Mesenteric fat pad (tissue), 1 donor: Measurements from ENCODE around the gene PRDX1. TPM values are rescaled to one million over a fixed set of nuclear protein-coding genes. Genes with fewer than 3 reads are reported as not detected.
A peak's percentile ranks its signal among the peaks of the same experiment; 100 is the strongest.

ENCODE experiments used
- DNase-seq: peaks from one replicate; pipeline ENCODE4 v3.0.0-alpha.2; 2020; ENCODE audit warnings: low spot score
- long read RNA-seq: library from polyadenylated mRNA; unstranded; transcript quantifications from one replicate; pipeline ENCODE4 v2.0.0, GENCODE V29; 2020
- total RNA-seq: library from RNA; stranded (reverse); fragmentation: NEBNext Ultra II Directional; extraction: Animal tissue kit (Norgen Biotek cat#: 25700); gene quantifications from one replicate; pipeline ENCODE4 v1.2.1, GENCODE V29; 2021
- donor health status: DM: yes; HTN: yes; CAD: no.

PRDX1 gene
- 495 TPM for total RNA-seq
- long read RNA-seq, transcript PRDX1-202 (6 exons, 1,021 nt), result major isoform, 268 of 286 reads
- long read RNA-seq, partial matches to known transcripts, result 7 of 286 reads
- long read RNA-seq, other reads (novel, unspliced or antisense), result 8 of 286 reads

DNA sequence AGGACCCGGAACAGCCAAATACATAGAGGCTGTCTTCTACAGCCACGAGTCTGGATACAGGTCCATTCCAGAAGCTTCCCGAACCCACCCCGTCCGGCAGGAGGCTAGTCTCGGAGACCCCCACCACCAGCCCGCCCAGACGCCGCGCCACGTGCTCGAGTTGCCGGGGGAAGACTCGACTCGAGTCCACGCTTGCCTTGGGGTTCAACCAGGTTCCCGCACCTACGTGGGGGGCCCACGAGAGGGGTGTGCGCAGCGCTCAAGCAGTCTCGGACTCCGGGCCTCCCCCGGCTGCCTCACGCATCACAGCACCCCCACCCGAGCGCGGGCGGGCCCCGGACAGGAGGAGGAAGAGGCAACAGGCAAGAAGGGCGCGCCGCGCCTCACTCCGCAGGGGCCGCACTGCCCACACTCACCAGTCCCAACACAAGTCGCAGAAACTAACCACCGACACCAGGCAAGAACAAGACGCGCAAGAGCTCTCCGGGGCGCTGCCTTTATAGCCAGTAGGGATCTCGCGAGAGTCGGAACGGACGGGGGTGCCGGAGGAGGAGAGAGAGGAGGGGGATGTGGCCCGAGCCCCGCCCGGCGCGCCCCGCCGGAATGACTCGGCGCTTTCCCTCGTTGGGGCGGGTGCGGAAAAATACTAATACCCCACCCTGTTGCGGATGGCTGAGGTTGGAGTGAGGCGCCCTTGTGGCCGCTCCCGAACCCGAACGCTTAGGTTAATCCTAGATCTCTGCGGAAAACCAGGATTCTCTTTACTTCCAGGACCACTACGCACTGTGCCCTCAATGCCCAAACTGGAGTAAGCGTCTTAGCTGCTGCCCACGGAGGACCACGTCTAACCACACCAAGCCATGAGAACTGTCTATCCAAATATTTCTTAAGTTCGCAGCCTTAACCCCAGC, at the start of gene PRDX1:
TSS of gene PRDX1 (minus strand) at position 472 of the 911 bp plus-strand sequence. CDS start 2,841 bp downstream, outside the sequence.
- DNase-seq, result peak; percentile 100

DNA sequence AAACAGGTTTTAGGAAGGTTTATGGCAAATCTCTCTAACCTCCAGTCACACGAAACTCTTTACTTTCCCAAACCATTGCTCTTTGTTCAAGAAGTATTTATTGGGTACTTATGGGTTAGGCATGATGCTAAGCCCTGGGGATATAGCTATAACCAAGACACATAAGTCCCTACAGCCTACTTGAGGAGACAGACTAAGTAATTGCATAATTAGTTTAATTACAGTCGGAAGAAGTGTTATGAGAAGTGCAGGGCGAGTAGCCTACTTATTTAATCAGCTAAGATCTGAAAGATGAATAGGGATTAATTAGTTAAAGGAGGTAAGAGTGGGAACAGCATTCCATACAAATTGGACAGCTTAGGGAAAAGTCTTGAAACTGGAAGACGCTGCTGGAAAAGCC, 48.9 kb upstream of the PRDX1 start:
- DNase-seq, result no peak

GRCh38 chr1:45569962-45570581, 48.4 kb upstream of the PRDX1 start:
- DNase-seq, result no peak

DNA sequence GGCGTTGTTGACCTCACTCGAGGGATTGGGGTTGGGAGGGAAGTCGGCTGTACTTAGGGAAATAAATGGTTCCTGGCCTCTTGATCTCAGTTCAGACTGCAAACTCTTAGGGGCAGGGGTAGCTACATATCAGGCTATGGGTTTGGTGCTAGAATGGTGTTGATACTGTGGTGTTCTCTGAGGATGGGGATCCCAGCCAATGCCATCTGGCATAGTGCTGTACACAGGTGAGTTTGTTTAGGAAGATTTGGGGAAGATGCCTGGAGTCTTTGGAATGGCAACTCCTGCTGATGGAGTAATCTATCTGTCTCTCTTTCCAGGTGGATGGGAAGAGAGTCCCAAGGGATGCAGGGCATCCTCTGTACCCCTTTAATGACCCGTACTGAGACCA, 47.9 kb upstream of the PRDX1 start:
- DNase-seq, result no peak

GRCh38 chr1:45568421-45568820, 46.7 kb upstream of the PRDX1 start:
- DNase-seq, result no peak

DNA sequence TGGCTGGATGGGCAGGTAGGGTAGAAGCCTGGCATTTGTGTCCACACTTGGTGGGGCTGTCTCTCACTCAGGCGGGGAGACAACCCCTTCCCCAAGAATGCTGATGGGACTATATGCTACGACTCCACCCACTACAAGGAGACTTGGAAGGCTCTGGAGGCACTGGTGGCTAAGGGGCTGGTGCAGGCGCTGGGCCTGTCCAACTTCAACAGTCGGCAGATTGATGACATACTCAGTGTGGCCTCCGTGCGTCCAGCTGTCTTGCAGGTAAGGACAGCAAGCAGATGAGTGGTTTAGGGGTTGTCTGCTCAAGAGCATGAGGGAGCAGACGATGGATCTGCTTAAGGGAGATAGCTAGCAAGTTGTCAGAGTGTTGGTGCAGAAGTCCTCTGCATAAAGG, 46.2 kb upstream of the PRDX1 start:
- no peak for DNase-seq

DNA sequence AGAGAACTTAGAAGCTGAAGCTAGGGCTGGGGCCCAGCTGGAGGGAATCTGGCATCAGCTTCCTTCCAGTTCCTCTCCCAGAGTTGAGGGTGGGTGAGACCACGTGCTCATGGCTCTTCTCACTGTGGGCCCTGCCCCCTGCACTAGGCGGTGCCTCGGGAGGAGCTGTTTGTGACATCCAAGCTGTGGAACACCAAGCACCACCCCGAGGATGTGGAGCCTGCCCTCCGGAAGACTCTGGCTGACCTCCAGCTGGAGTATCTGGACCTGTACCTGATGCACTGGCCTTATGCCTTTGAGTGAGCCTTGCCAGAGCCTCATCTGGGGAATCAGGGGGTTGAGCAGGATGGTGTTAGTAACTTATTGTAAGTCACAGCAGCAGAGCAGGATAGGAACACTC, 45.0 kb upstream of the PRDX1 start:
- DNase-seq, result no peak

DNA sequence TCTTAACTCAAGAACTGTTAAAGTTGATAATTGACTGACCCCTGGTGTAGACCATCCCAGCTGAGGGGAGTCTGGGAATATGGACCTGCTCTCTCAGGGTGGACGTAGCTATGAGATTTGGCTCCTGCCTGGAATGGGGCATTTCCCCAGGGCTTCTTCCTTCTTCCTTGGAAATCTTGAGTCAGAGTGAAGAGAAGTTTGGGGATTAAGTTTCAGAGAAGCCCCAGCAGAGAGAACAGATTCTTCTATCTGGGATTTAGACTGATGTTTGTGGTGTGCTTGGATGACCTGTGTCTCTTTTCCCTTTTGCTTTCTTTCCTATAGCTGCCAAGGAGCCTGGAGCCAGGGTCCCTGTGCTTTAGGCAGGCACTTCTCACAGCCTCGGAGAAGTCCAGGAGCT, 42.2 kb upstream of the PRDX1 start:
- no peak for DNase-seq

DNA sequence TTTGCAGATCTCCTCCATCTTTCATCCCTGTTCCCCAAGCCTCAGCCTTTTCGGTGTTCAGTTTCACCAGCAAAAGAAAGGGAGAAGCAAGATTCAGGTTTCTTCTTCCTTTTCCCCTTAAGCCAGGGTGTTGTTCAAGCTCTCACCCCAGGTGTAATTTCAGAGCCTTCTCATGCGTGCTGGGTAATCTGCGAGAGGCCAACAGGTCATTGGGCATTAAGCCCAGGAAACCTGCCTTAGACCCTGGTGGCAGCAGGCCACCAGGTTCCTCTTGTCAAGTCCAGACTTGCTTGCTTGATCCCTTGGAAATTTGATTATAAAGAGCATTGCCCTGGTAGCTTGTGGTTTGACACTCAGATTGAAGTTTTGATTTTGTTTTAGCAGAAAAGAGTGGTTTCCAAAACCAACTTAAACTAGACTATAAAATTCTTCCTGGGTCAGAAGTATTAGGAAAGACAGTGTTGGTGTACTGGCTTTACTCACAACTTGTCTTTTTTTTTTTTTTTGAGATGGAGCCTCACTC, 35.8 kb upstream of the PRDX1 start:
- no peak for DNase-seq

- DNase-seq, result no peak
Measured at GRCh38 chr1:45554198-45554597, 32.5 kb upstream of the PRDX1 start.

GRCh38 chr1:45552331-45552730, 30.6 kb upstream of the PRDX1 start:
- DNase-seq, result no peak

GRCh38 chr1:45551684-45552083, 30.0 kb upstream of the PRDX1 start:
- DNase-seq, result no peak

DNA sequence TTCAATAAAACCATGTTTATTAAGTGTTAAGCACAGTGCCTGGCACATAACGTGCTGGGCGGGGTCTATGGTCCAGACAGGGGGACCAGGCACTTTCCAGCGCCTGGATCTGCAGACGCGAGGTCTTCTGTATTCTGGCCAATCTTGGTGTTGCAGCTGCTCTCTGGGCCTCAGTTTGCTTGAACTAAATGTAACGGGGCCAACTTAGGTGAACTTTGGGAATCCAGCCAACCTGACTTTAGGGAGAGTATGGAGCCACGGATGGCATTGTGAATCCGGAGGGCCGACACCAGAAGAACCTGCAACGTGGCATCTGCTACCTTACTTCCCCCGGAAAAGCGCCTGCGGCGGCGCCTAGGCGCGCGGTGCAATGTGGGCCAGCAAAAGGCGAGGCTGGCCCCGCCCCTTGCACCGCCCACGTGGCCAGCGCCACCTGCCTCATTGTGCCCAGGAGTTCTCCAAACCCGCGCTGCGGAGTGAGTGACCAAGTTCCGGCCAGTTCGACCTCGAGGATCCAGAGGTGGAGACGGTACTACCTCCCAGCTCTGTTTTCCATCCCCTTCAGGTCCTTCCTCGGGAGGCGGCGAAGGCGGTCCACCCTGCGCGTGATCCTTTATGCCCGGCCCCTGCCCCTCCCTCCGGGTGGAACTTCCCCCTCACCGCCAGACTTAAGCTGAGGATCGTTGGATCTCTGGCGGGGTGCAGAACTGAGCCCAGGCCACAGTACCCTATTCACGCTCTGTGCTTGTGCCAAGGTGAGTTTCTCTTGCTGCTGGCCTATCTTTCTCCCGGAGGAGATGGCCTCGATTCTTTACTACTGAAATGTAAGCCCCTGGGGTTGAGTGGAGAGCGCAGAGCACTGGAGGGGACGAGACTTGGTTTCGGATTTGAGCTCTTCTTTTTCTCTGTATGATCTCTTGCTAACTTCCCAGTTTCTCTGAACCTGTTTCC, 29.0 kb upstream of the PRDX1 start, which contains the start of gene AKR1A1:
TSS of gene AKR1A1 (plus strand) at position 426 of the 951 bp plus-strand sequence. CDS start 10,969 bp downstream, outside the sequence.
- peak; percentile 96 for DNase-seq

DNA sequence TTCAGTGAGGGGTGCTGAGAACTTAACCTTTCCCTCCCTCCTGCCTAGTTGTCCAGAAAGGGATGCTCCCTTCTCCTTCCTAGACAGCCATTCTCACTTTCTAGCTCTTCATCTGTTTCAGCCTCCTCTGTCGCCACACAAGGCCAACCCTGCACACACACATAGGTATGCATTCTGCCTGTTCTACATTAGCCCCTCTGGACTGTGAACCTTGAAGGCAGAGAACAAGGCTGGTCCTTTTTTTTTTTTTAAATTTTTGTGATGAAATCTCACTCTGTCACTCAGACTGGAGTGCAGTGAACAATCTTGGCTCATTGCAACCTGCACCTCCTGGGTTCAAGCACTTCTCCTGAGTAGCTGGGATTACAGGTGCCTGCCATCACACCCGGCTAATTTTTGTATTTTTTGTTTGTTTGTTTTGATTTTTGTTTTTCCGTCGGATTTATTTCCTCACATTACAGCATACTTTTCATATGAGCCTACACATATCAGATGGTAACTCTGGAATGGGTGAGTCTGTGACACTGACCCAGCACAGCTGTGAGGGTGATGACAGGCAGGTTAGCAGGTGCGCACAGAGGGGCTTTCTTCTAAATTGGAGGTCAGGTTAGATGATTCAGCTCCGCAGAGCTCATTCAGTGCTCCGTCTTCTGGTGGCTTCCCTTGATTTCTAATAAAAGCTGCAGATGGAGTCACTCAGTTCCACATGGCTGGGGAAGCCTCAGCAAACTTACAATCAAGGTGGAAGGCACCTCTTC, 24.0 kb upstream of the PRDX1 start:
- DNase-seq, result no peak

- no peak for DNase-seq
Measured at GRCh38 chr1:45545019-45545493, 23.4 kb upstream of the PRDX1 start.

- no peak for DNase-seq
Measured at GRCh38 chr1:45544530-45544929, 22.8 kb upstream of the PRDX1 start.

GRCh38 chr1:45543581-45544417, 22.1 kb upstream of the PRDX1 start:
- DNase-seq, result no peak

DNA sequence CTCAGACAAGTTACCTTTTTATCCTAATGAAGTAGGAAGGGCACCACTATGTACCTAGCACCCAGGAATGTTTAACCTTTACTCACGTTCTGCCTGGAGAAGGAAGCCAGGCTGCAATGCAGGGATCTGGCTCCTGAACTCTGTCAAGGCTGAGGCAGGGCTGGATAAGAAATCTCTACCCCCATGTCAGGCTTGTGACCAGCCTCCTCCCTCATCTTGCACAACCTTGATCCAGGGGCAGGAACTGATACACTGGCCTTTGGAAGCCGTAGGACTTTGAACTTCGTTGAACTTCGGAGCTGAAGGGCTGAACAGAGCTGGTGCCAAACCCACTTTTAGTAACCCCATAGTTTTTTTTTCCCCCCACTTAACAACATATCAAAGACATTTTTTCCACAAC, 20.9 kb upstream of the PRDX1 start:
- no peak for DNase-seq

GRCh38 chr1:45541193-45541592, 19.5 kb upstream of the PRDX1 start:
- no peak for DNase-seq
